ENCODE results near the gene OPCML.

GRCh38 chr11:133204158-133204557 is 328.1 kb downstream of the OPCML start:
- TF ChIP-seq SIN3A (IDR thresholded peaks at IDR 0.05; ENCODE audit: borderline replicate concordance, insufficient read depth, low read depth, low read length) (no peak), CTCF (IDR thresholded peaks at IDR 0.05) (no peak), POLR2AphosphoS5 (IDR thresholded peaks at IDR 0.05; ENCODE audit: low read depth, low read length) (no peak)
